A549 (cell line): ENCODE results near the gene IFI6. TPM values are rescaled to one million over a fixed set of nuclear protein-coding genes. Genes with fewer than 3 reads are reported as not detected.

Experiments
- ATAC-seq, 2 experiments: fragments of 200-7000 bp in 1 of 2; fragments of >200 bp in 1 of 2; cut with Nextera tagmentation in 1 of 2; cut with Tn5 transposase in 1 of 2; 3 replicates each; pipeline versions ENCODE4 v1.8.0 to v1.9.1; 2018 to 2020; ENCODE audit warnings: mild to moderate bottlenecking in 1 of 2, moderate library complexity in 1 of 2
- CTCF ChIA-PET: fragments of 300-600 bp; sonication (Branson Sonifier 250); formaldehyde crosslinking; extraction: SDS; loops from one replicate; lab custom pipeline; 2021; ENCODE audit warnings: antibody characterized with exemption, inconsistent platforms; lab: Yijun Ruan, JAX
- POLR2A ChIA-PET: fragments of 350-600 bp; formaldehyde crosslinking; extraction: SDS; loops from one replicate; lab custom pipeline; 2021; ENCODE audit warnings: antibody characterized with exemption, inconsistent platforms; lab: Yijun Ruan, JAX
- DNase-seq, 2 experiments: peaks; one replicate each; pipeline versions ENCODE4 v3.0.0 to v3.0.0-alpha.2; 2011 to 2016; ENCODE audit warnings: low read depth in 1 of 2, low spot score in 1 of 2
- FAIRE-seq: peaks from 2 replicates; lab custom pipeline; 2011; peaks lifted over from hg19 to GRCh38; lab: Jason Lieb, UNC
- H3K27ac ChIP-seq, 2 experiments: fragments of >200 bp; sonication (Bioruptor Twin); formaldehyde crosslinking; 3 replicates each; pipeline ENCODE4 v1.5.1; 2016 to 2017
- H3K4me1 ChIP-seq: fragments of >200 bp; sonication (Bioruptor Twin); formaldehyde crosslinking; 3 replicates; pipeline ENCODE4 v1.6.1; 2016
- H3K4me2 ChIP-seq: fragments of >200 bp; sonication (Bioruptor Twin); formaldehyde crosslinking; 3 replicates; pipeline ENCODE4 v1.6.1; 2016
- H3K4me3 ChIP-seq: fragments of >200 bp; sonication (Bioruptor Twin); formaldehyde crosslinking; 3 replicates; pipeline ENCODE4 v1.5.1; 2016
- H3K9me3 ChIP-seq: fragments of >200 bp; sonication (Bioruptor Twin); formaldehyde crosslinking; 3 replicates; pipeline ENCODE4 v1.6.1; 2016
- BHLHE40 ChIP-seq: IDR thresholded peaks from 2 replicates; pipeline ENCODE4 v1.6.1; 2012; ENCODE audit warnings: low read depth, low read length, inconsistent platforms
- CEBPB ChIP-seq, 2 experiments: fragments of >200 bp in 1 of 2; sonication (Bioruptor Twin) in 1 of 2; formaldehyde crosslinking in 1 of 2; IDR thresholded peaks; 2 replicates each; pipeline ENCODE4 v1.6.1; 2012 to 2016
- CHD2 ChIP-seq: fragments of 150-350 bp; IDR thresholded peaks from 2 replicates; pipeline ENCODE4 v1.6.1; 2014; ENCODE audit warnings: low read length; ENCODE audit not compliant: partially characterized antibody
- EHF ChIP-seq: fragments of 250-450 bp; sonication (Bioruptor Pico); IDR thresholded peaks from 2 replicates; pipeline ENCODE4 v1.5.0; 2020; ENCODE audit warnings: mild to moderate bottlenecking
- EP300 ChIP-seq, 2 experiments: fragments of >200 bp; sonication (Bioruptor Twin); formaldehyde crosslinking; IDR thresholded peaks; 2 replicates in 1 of 2; 3 replicates in 1 of 2; pipeline ENCODE4 v1.6.1; 2016 to 2017
- JUN ChIP-seq, 2 experiments: fragments of >200 bp; sonication (Bioruptor Twin); formaldehyde crosslinking; IDR thresholded peaks; 2 replicates in 1 of 2; 3 replicates in 1 of 2; pipeline ENCODE4 v1.6.1; 2016 to 2017
- JUNB ChIP-seq: fragments of >200 bp; sonication (Bioruptor Twin); formaldehyde crosslinking; IDR thresholded peaks from 2 replicates; pipeline ENCODE4 v1.6.1; 2016
- KDM1A ChIP-seq: fragments of 200-600 bp; sonication (generic); IDR thresholded peaks from 2 replicates; pipeline ENCODE4 v1.6.1; 2016; ENCODE audit warnings: low read depth, mild to moderate bottlenecking
- KDM5A ChIP-seq: fragments of 200-600 bp; sonication (generic); IDR thresholded peaks from 2 replicates; pipeline ENCODE4 v1.6.1; 2016; ENCODE audit warnings: antibody characterized with exemption, mild to moderate bottlenecking
- MAFK ChIP-seq: fragments of 450-650 bp; IDR thresholded peaks from 2 replicates; pipeline ENCODE4 v1.6.1; 2014; ENCODE audit not compliant: partially characterized antibody
- MAX ChIP-seq: IDR thresholded peaks from 2 replicates; pipeline ENCODE4 v1.6.1; 2012
- MAZ ChIP-seq: fragments of 150-350 bp; IDR thresholded peaks from 2 replicates; pipeline ENCODE4 v1.6.1; 2014; ENCODE audit warnings: antibody characterized with exemption, low read depth, low read length, borderline replicate concordance
- NFE2L2 ChIP-seq: fragments of 150-350 bp; conservative IDR thresholded peaks from 2 replicates; pipeline ENCODE4 v1.6.1; 2014; ENCODE audit warnings: low read length
- PBX3 ChIP-seq: IDR thresholded peaks from 2 replicates; pipeline ENCODE4 v1.6.1; 2012
- POLR2AphosphoS2 ChIP-seq: conservative IDR thresholded peaks from 2 replicates; pipeline ENCODE4 v1.6.1; 2012; ENCODE audit warnings: low read length, improper control_type of control experiment, inconsistent platforms
- SREBF2 ChIP-seq: fragments of 450-650 bp; IDR thresholded peaks from 2 replicates; pipeline ENCODE4 v1.6.1; 2014; ENCODE audit warnings: mild to moderate bottlenecking, moderate library complexity
- TP53 ChIP-seq: fragments of 250-450 bp; sonication (Bioruptor Pico); IDR thresholded peaks from 2 replicates; pipeline ENCODE4 v1.5.0; 2021; ENCODE audit warnings: mild to moderate bottlenecking, moderate library complexity
- WGBS: methylation state at CpG from one replicate; pipeline ENCODE4 v1.1.6; 2017; ENCODE audit errors: missing lambda C conversion rate; 5-methylcytosine and 5-hydroxymethylcytosine counted together
- polyA plus RNA-seq, 4 experiments: library from polyadenylated mRNA; depleted of rRNA in 3 of 4; stranded (reverse); fragments of >200 nt; fragmentation: RNase III in 1 of 4; extraction: RNeasy Plus Mini Kit Qiagen cat#74134 plus additional on column Dnase treatment in 1 of 4; gene quantifications; 2 replicates in 3 of 4; 3 replicates in 1 of 4; pipeline ENCODE4 v1.2.3, GENCODE V29; 2011 to 2017

Gene IFI6
- polyA plus RNA-seq, 2 of the 4 experiments (the other 2 are of a cell fraction), result 6.3 to 8.8 TPM

- no peak for DNase-seq
- no peak for TF ChIP-seq MAZ
- no peak for FAIRE-seq
- Histone ChIP-seq H3K9me3 (no peaks in the 10 kb centered on the region), H3K4me2 (no peak overlapping the region), H3K27ac (no peak overlapping the region), H3K4me3 (no peak overlapping the region), H3K4me1 (no peaks in the 10 kb centered on the region)
- 79% methylated on average over 5 of the region's 5 CpGs for WGBS
- no peak for ATAC-seq
- ChIA-PET CTCF (no interaction called here), POLR2A (no interaction called here)
Measured at GRCh38 chr1:27627061-27627460, 44.9 kb downstream of the IFI6 start.

- WGBS, result 66% methylated on average over 7 of the region's 11 CpGs
- DNase-seq (no peak), ATAC-seq (no peak), FAIRE-seq (no peak)
- H3K4me3 ChIP-seq, result no peak overlapping the region
- CTCF ChIA-PET, result interaction anchor here (1.7 to 2.0 kb wide), 2 partner anchors 43 to 292 kb away, joined by 3 to 7 read pairs; no protein-coding TSS in a partner anchor
- no peak for TF ChIP-seq NFE2L2
- TF ChIP-seq JUNB, result no peak
- TF ChIP-seq MAFK, result no peak
- TF ChIP-seq POLR2AphosphoS2, result no peak
- TF ChIP-seq, all 56 proteins: peak for 0
- H3K27ac ChIP-seq, result no peak overlapping the region
- no peak overlapping the region for H3K4me2 ChIP-seq
- no peaks in the 10 kb centered on the region for H3K9me3 ChIP-seq
- POLR2A ChIA-PET, result no interaction called here
- H3K4me1 ChIP-seq, result peaks cover 3% of the 10 kb centered on the region; the same call in 1 of the 3 replicates
Measured at GRCh38 chr1:27626031-27626935, 45.7 kb downstream of the IFI6 start.

GRCh38 chr1:27624467-27625178 lies 47.4 kb downstream of the IFI6 start:
- H3K4me3 ChIP-seq, result no peak overlapping the region
- 71% methylated on average over 7 of the region's 7 CpGs for WGBS
- FAIRE-seq (no peak), ATAC-seq (no peak), DNase-seq (no peak)
- H3K9me3 ChIP-seq, result no peaks in the 10 kb centered on the region
- POLR2A ChIA-PET, result no interaction called here
- TF ChIP-seq EHF (CRISPR knock-in tag), result no peak
- TF ChIP-seq SREBF2, result no peak
- no peak for TF ChIP-seq MAX
- no peak for TF ChIP-seq PBX3
- TF ChIP-seq KDM5A, result no peak
- no peak for TF ChIP-seq CEBPB (IDR thresholded peaks at IDR 0.05)
- no peak for TF ChIP-seq CHD2
- no peak for TF ChIP-seq EP300 (IDR thresholded peaks at IDR 0.05)
- TF ChIP-seq JUN (IDR thresholded peaks at IDR 0.05), result no peak
- TF ChIP-seq BHLHE40, result no peak
- TF ChIP-seq TP53 (CRISPR knock-in tag), result no peak
- no peak for TF ChIP-seq KDM1A
- peaks cover 4% of the 10 kb centered on the region; the same call in 1 of the 3 replicates for H3K4me1 ChIP-seq
- no peak overlapping the region for H3K27ac ChIP-seq
- CTCF ChIA-PET, result interaction anchor here (1.7 to 2.0 kb wide), 2 partner anchors 45 to 290 kb away, joined by 3 to 7 read pairs; no protein-coding TSS in a partner anchor
- H3K4me2 ChIP-seq, result no peak overlapping the region
